OCI-LY7 (cell line): ENCODE results near the gene SNX13.

ENCODE experiments used
- CTCF ChIP-seq: fragments of 200-600 bp; sonication (generic); conservative IDR thresholded peaks from 2 replicates; pipeline ENCODE4 v1.5.1; 2014; ENCODE audit warnings: mild to moderate bottlenecking, antibody characterized with exemption, low read length, moderate library complexity, mixed read lengths
- EZH2phosphoT487 ChIP-seq: fragments of 200-600 bp; sonication (generic); IDR thresholded peaks from 2 replicates; pipeline ENCODE4 v1.6.1; 2018; ENCODE audit warnings: low read depth, borderline replicate concordance, mild to moderate bottlenecking, mixed run types, antibody characterized with exemption, low read length, moderate library complexity, mixed read lengths

- TF ChIP-seq CTCF, result no peak
- no peak for TF ChIP-seq EZH2phosphoT487
Observed at GRCh38 chr7:17771901-17772408, 168.3 kb downstream of the SNX13 start.
